Measurements from ENCODE around the gene FAM20A.

GRCh38 chr17:68627956-68628575, 26.9 kb upstream of the FAM20A start:
- TF ChIP-seq, protein P1, sequence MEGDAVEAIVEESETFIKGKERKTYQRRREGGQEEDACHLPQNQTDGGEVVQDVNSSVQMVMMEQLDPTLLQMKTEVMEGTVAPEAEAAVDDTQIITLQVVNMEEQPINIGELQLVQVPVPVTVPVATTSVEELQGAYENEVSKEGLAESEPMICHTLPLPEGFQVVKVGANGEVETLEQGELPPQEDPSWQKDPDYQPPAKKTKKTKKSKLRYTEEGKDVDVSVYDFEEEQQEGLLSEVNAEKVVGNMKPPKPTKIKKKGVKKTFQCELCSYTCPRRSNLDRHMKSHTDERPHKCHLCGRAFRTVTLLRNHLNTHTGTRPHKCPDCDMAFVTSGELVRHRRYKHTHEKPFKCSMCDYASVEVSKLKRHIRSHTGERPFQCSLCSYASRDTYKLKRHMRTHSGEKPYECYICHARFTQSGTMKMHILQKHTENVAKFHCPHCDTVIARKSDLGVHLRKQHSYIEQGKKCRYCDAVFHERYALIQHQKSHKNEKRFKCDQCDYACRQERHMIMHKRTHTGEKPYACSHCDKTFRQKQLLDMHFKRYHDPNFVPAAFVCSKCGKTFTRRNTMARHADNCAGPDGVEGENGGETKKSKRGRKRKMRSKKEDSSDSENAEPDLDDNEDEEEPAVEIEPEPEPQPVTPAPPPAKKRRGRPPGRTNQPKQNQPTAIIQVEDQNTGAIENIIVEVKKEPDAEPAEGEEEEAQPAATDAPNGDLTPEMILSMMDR (conservative IDR thresholded peaks at IDR 0.05; ENCODE audit: low read length), result no peak
- TF ChIP-seq EZH2phosphoT487 (IDR thresholded peaks at IDR 0.05; ENCODE audit: borderline replicate concordance), result no peak
